B cell (primary cell): ENCODE results near the gene ZSWIM6.

Source experiments
- CTCF ChIP-seq: fragments of 200-600 bp; IDR thresholded peaks from one replicate; pipeline ENCODE4 v1.8.0; 2022; ENCODE audit warnings: antibody characterized with exemption, mild to moderate bottlenecking
- EZH2 ChIP-seq: IDR thresholded peaks from 2 replicates; pipeline ENCODE4 v1.6.1; 2012; ENCODE audit warnings: borderline replicate concordance, low read depth, mild to moderate bottlenecking, moderate library complexity, low read length; ENCODE audit not compliant: insufficient read depth, poor library complexity, severe bottlenecking

GRCh38 chr5:61293071-61293470 is 39.0 kb upstream of the ZSWIM6 start:
- no peak for TF ChIP-seq CTCF
- no peak for TF ChIP-seq EZH2
